Central memory CD8-positive, alpha-beta T cell (primary cell): ENCODE results near the gene PMS2.
"Not testable (repeated sequence)": the region's sequence is repeated elsewhere in the genome, so short reads cannot be mapped to it uniquely, and the experiment has no call there.

Experiments used
- ATAC-seq: fragments of 150-1000 bp; cut with Tn5 transposase; replicated peaks from 2 replicates; pipeline ENCODE4 v1.10.0; 2022; ENCODE audit warnings: mild to moderate bottlenecking, moderate FRiP score, moderate number of reproducible peaks; ENCODE audit not compliant: poor library complexity, severe bottlenecking; ENCODE audit errors: extremely low read depth
- DNase-seq, 2 donors: peaks; one replicate each; pipeline ENCODE4 v3.0.0; 2021; ENCODE audit warnings: low spot score in 2 of 2
- H3K27ac Mint-ChIP-seq: one replicate; pipeline ENCODE4 v1.8.0; 2022; ENCODE audit warnings: low read depth, mild to moderate bottlenecking, moderate library complexity, mixed read lengths
- H3K27me3 Mint-ChIP-seq: one replicate; pipeline ENCODE4 v1.8.0; 2022; ENCODE audit warnings: mixed read lengths
- H3K36me3 Mint-ChIP-seq: one replicate; pipeline ENCODE4 v1.8.0; 2022; ENCODE audit warnings: mild to moderate bottlenecking, moderate library complexity, mixed read lengths; ENCODE audit not compliant: insufficient read depth
- H3K4me1 Mint-ChIP-seq: one replicate; pipeline ENCODE4 v1.8.0; 2022; ENCODE audit warnings: mixed read lengths
- H3K4me3 Mint-ChIP-seq: one replicate; pipeline ENCODE4 v1.8.0; 2022; ENCODE audit warnings: mild to moderate bottlenecking, moderate library complexity, mixed read lengths
- H3K9me3 Mint-ChIP-seq: one replicate; pipeline ENCODE4 v1.8.0; 2022; ENCODE audit warnings: mixed read lengths

Gene PMS2

GRCh38 chr7:6027806-6028365, 19.0 kb upstream of the PMS2 start:
- Mint-ChIP-seq H3K4me3 (no peak overlapping the region), H3K36me3 (peaks cover 58% of the 10 kb centered on the region), H3K9me3 (no peaks in the 10 kb centered on the region), H3K27ac (no peak overlapping the region), H3K27me3 (no peaks in the 10 kb centered on the region), H3K4me1 (peaks cover 28% of the 10 kb centered on the region)
- no peak for DNase-seq
- no peak for ATAC-seq

GRCh38 chr7:6026820-6027311, 18.0 kb upstream of the PMS2 start:
- no peak for ATAC-seq

GRCh38 chr7:6026011-6026819, 17.4 kb upstream of the PMS2 start:
- peak overlapping the region; percentile 82 for H3K4me3 Mint-ChIP-seq
- peaks cover 20% of the 10 kb centered on the region for H3K4me1 Mint-ChIP-seq
- no peaks in the 10 kb centered on the region for H3K27me3 Mint-ChIP-seq
- no peaks in the 10 kb centered on the region for H3K9me3 Mint-ChIP-seq
- DNase-seq (peak; percentile 49 to 61), ATAC-seq (peak; percentile 99)
- H3K36me3 Mint-ChIP-seq = peaks cover 58% of the 10 kb centered on the region
- peak overlapping the region; percentile 92 for H3K27ac Mint-ChIP-seq

More at GRCh38 chr7:6026820-6027311, 18.0 kb upstream of the PMS2 start:
- Mint-ChIP-seq H3K27ac (peak overlapping the region; percentile 92), H3K4me3 (peak overlapping the region; percentile 82), H3K9me3 (no peaks in the 10 kb centered on the region), H3K36me3 (peaks cover 57% of the 10 kb centered on the region), H3K4me1 (peaks cover 26% of the 10 kb centered on the region), H3K27me3 (no peaks in the 10 kb centered on the region)
- no peak for DNase-seq

- peaks cover 13% of the 10 kb centered on the region for H3K4me1 Mint-ChIP-seq
- no peak for DNase-seq
- H3K4me3 Mint-ChIP-seq = no peak overlapping the region
- H3K36me3 Mint-ChIP-seq = peaks cover 67% of the 10 kb centered on the region
- H3K9me3 Mint-ChIP-seq = no peaks in the 10 kb centered on the region
- H3K27me3 Mint-ChIP-seq = no peaks in the 10 kb centered on the region
- no peak overlapping the region for H3K27ac Mint-ChIP-seq
- no peak for ATAC-seq
These were observed 15.2 kb upstream of the PMS2 start for GRCh38 chr7:6023974-6024435.

GRCh38 chr7:6022707-6023106, 13.9 kb upstream of the PMS2 start:
- no peaks in the 10 kb centered on the region for H3K27me3 Mint-ChIP-seq
- DNase-seq (no peak), ATAC-seq (no peak)
- no peak overlapping the region for H3K27ac Mint-ChIP-seq
- H3K4me1 Mint-ChIP-seq = peaks cover 13% of the 10 kb centered on the region
- peaks cover 65% of the 10 kb centered on the region for H3K36me3 Mint-ChIP-seq
- no peak overlapping the region for H3K4me3 Mint-ChIP-seq
- H3K9me3 Mint-ChIP-seq = no peaks in the 10 kb centered on the region

GRCh38 chr7:6020371-6021286, 11.8 kb upstream of the PMS2 start:
- H3K4me1 Mint-ChIP-seq = peaks cover 5% of the 10 kb centered on the region
- no peak overlapping the region for H3K4me3 Mint-ChIP-seq
- peak overlapping the region; percentile 67 for H3K27ac Mint-ChIP-seq
- H3K27me3 Mint-ChIP-seq = no peaks in the 10 kb centered on the region
- H3K36me3 Mint-ChIP-seq = peaks cover 67% of the 10 kb centered on the region
- DNase-seq = no peak
- no peaks in the 10 kb centered on the region for H3K9me3 Mint-ChIP-seq
- no peak for ATAC-seq

GRCh38 chr7:6016653-6016966, 7.8 kb upstream of the PMS2 start:
- H3K27ac Mint-ChIP-seq = no peak overlapping the region
- no peaks in the 10 kb centered on the region for H3K9me3 Mint-ChIP-seq
- no peak for ATAC-seq
- peaks cover 6% of the 10 kb centered on the region for H3K4me1 Mint-ChIP-seq
- H3K36me3 Mint-ChIP-seq = peaks cover 53% of the 10 kb centered on the region
- DNase-seq = no peak
- H3K4me3 Mint-ChIP-seq = no peak overlapping the region
- H3K27me3 Mint-ChIP-seq = no peaks in the 10 kb centered on the region

- Mint-ChIP-seq H3K4me1 (peaks cover 6% of the 10 kb centered on the region), H3K4me3 (no peak overlapping the region), H3K36me3 (peaks cover 48% of the 10 kb centered on the region), H3K27ac (no peak overlapping the region), H3K9me3 (no peaks in the 10 kb centered on the region), H3K27me3 (no peaks in the 10 kb centered on the region)
- ATAC-seq (no peak), DNase-seq (no peak)
These were observed 7.2 kb upstream of the PMS2 start for GRCh38 chr7:6015917-6016652.

- Mint-ChIP-seq H3K4me1 (peaks cover 13% of the 10 kb centered on the region), H3K4me3 (no peak overlapping the region), H3K36me3 (peaks cover 31% of the 10 kb centered on the region), H3K27ac (peak overlapping the region; percentile 13), H3K27me3 (no peaks in the 10 kb centered on the region), H3K9me3 (no peaks in the 10 kb centered on the region)
- ATAC-seq (no peak), DNase-seq (no peak)
These were observed 3.7 kb upstream of the PMS2 start for GRCh38 chr7:6012355-6013104.

- DNase-seq (no peak), ATAC-seq (no peak)
- no peaks in the 10 kb centered on the region for H3K27me3 Mint-ChIP-seq
- peak overlapping the region; percentile 13 for H3K27ac Mint-ChIP-seq
- peaks cover 23% of the 10 kb centered on the region for H3K4me1 Mint-ChIP-seq
- peaks cover 24% of the 10 kb centered on the region for H3K36me3 Mint-ChIP-seq
- no peak overlapping the region for H3K4me3 Mint-ChIP-seq
- H3K9me3 Mint-ChIP-seq = no peaks in the 10 kb centered on the region
These were observed 2.7 kb upstream of the PMS2 start for GRCh38 chr7:6011541-6011940.

- ATAC-seq, DNase-seq, H3K27ac Mint-ChIP-seq, H3K9me3 Mint-ChIP-seq, H3K27me3 Mint-ChIP-seq: not testable (repeated sequence)
- Mint-ChIP-seq H3K4me1 (peaks cover 23% of the 10 kb centered on the region), H3K4me3 (peak overlapping the region; percentile 92), H3K36me3 (peaks cover 24% of the 10 kb centered on the region)
These were observed 1.5 kb upstream of the PMS2 start for GRCh38 chr7:6010370-6010769.
